GM18868 (cell line): ENCODE data around the gene RBBP8NL.

Experiments
- ATAC-seq: cut with Tn5 transposase; IDR thresholded peaks from one replicate; pipeline ENCODE4 v1.9.1; 2021; ENCODE audit warnings: mild to moderate bottlenecking, moderate library complexity; ENCODE audit not compliant: unreplicated experiment

Gene RBBP8NL

DNA sequence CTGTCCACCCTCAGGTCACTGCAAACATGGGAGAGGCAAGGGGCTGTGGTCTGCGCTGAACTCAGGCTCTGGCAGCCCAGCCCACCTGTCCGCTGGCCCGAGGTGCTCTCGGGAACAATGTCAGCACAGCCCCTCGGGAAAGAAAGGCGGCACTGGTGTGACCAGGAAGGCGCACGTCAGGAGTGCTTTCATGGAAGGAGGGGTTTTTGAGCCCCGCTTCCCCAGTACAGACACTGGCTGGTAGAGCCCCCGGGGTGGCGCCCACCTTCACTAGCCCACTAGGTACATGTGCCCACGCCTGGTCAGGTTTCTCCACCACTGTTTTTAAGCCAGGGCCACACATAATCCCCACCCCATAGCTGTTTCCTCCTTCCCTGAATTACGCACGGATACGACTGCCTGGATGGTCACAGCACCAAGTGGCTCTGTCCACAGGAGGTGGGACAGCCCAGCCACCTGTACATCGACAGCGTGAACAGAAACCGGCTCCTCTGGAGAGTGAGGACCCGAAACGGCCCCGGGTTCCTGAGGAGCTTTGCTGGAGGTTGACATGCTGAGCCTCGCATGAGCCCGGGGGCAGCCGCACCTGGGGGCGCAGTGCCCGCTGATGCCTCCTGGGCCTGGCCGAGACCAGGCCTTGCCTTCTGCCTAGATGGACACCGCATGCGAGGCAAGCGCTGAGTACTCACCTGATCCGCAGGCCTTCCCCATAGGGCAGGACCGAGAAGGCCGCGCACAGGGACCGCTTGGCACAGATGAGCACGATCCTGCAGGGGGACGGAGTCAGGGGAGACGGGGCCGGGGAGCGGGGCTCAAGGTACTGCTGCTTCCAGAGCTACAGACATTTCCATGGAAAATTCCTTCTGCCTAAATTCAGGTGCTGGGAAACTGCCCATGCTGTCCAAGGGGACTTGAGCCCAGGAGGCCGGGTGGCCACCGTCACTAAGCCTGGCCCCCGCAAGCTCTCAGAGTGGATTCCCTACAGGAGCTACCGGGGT is 32.8 kb downstream of the RBBP8NL start:
- ATAC-seq, result no peak

GRCh38 chr20:62393830-62394229 is 33.5 kb downstream of the RBBP8NL start:
- ATAC-seq, result no peak

GRCh38 chr20:62393335-62393665 is 34.0 kb downstream of the RBBP8NL start:
- ATAC-seq, result no peak

DNA sequence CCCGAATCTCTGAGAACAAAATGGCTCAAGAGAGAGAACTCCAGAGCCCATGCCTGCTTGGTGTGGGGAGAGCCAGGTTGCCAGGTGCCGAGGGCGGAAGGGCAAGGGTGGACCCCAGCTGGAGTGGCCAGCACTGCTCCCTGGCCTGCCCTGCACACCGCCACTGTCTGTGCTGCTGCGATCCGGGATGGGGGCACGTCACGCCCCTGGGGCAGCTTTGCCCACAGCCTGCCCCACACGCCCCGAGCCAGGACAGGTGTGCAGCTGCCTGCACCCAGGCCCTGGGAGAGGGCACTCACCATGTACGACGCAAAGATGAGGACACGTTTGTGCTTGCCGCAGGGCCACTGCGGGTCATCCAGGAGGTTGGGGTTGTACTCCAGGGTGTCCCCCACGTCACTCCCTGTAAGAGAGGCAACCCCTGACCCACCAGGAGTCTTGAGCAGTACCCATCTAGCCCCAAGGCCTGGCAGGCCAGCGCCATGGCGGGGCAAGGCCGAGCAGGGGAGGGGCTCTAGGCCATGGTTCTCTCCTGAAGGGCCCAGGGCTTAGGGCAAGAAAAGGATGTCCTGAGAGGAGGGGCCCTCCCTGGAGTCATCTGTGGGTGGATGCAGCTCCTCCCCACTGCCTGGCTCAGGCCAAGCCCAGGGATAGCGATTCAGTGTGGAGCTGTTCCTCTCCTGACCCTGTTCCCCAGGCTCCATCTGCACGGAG is 34.6 kb downstream of the RBBP8NL start:
- ATAC-seq, result no peak

DNA sequence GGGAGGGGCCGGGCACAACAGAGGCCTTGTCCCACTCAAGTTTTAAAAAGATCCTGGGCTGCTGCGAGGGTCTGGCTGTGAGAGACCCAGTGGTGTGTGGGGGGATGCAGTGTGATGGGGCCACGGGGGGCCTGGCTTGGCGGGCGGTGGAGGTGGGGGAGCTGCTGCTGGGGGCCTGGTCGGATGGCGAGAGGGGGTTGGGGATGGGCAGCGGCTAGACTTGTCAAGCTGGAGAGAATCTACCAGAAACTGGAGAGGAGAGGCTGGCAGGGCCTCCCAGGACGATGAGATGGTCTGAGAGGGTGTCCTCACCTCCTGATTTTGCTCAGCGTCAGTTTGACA is 35.3 kb downstream of the RBBP8NL start:
- ATAC-seq, result no peak

- no peak for ATAC-seq
Measured at GRCh38 chr20:62391165-62392076, 35.9 kb downstream of the RBBP8NL start.

GRCh38 chr20:62390317-62391164 is 36.8 kb downstream of the RBBP8NL start:
- ATAC-seq, result no peak

DNA sequence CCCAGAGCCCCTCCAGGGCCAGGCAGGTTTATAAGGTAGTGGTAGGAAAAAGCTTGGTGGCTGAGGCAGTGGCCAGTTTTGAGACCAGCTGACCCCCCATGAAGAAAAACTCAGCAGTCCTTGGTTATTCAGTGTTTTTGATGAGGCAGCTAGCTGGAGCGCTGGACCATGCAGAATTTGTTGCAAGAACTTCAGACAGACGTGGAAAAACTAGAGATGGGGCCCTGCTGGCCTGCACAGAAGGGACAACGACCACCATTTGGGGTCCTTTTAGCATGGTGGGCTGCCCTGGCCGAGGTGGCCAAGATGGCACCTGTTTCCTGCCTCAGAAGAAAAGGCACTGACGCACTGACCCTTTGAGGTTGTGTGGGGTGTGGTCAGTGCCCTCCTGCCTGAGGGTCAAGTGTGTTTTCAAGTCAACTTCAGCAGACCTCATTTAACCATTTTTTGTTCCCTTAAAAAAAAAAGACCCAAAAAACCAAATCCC is 37.7 kb downstream of the RBBP8NL start:
- no peak for ATAC-seq

DNA sequence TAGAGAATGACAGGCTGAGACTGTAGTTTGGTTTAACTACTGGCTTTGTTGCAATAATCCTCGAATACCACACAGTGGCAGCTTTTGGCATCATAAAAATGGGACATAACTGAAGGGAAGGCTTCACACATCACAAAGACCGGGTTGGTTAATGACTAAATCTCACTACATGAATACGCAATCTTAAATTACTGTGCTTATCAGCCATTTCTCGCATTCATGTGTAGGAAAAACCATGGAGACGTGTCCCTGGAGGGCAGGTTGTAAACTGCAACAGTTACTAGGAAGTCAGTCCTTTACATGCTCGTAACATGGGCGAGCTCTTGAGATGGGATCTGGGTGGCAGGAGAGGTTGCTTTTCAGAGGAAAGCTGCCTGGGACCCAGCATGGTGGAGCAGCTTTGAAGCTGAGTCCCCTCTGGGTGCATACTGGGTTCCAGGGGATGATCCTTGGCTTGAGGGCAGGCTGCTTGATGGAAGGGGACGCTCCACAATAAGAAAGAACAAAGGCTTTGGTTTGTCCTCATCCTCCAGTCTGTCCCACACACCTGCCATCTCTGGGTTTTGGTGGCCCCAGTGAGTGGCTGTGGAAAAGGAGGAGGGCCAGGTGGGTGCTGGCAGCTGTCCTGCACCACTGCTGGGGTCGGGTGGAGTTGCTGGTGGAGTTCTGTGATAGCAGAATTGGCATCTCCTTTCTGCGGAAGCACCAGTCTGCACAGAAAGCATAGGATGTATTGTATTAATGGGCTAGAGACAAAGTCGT is 38.3 kb downstream of the RBBP8NL start:
- ATAC-seq, result no peak

- ATAC-seq, result no peak
Measured at GRCh38 chr20:62387933-62388635, 39.3 kb downstream of the RBBP8NL start.

DNA sequence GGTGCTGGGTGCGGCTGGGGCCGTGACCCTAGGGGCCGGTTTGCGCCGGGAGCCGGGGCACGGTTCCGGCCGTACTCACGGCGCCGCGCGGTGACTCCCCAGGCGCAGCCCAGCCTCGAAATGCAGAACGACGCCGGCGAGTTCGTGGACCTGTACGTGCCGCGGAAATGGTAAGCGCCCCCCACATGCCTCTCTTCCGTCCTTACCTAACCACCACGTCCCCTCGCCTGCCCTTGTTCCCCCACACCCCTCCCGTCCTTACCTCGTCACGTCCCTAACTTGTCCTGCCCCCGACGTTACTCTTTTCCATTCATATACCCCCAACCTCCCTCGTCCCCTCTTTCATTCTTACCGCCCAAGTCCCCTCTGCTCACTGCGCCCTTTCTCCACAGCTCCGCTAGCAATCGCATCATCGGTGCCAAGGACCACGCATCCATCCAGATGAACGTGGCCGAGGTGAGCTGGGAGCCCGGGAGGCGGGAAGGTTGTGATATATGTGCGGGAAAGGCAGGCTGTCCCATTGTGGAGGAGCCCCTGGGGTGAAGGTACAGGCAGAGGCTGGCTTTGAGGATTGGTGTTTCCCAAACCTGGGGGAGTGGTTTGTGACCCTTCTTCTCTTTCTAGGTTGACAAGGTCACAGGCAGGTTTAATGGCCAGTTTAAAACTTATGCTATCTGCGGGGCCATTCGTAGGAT is 40.0 kb downstream of the RBBP8NL start:
- ATAC-seq, result no peak

- peak; percentile 82 for ATAC-seq
Measured at GRCh38 chr20:62386383-62387218, 40.7 kb downstream of the RBBP8NL start, which contains the start of gene RPS21. TSS of gene RPS21 (plus strand) at chr20:62387103. CDS start at chr20:62387339, 236 bp downstream.

DNA sequence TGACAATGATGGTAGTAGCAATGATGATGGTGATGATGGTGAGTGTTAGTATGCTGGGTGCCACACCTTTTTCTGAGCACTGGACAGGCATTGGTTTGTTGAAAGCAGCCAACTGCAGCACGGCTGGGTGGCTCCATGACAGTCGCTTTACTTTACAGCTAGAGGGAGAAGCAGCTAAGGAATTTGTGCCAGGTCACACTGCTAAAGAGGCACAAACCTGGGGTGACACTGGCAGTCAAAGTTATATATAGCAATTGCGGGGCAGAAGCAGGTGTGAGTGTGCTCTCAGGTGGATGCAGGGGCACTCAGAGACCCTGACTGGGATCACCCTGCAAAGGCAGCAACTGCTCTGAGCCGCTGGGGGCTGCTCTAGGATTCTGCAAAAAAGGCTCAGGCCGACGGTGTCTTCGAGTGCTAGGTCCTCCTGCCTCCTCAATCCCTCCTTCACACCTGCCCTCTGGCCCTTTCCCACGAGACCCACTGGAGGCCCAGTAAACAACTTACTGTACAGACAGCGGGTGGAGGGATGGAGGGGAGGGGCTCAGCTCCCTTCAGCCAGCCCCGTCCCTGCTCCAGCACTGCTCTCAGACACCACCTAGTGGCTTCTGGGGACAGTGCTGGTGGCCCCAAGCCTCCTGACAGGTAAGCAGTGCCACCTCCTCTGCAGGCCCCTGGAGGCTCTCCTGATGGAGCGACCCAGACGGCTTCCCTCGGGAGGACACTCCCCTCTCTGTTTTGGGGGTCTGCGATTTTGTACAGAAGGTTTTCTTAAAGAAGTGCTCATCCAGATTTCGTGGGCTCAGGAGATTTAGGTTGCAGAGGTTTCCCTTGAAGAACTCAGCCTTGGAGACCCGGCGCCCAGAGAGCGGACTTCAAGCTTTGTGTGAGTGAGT is 44.8 kb downstream of the RBBP8NL start:
- ATAC-seq, result peak; percentile 78

DNA sequence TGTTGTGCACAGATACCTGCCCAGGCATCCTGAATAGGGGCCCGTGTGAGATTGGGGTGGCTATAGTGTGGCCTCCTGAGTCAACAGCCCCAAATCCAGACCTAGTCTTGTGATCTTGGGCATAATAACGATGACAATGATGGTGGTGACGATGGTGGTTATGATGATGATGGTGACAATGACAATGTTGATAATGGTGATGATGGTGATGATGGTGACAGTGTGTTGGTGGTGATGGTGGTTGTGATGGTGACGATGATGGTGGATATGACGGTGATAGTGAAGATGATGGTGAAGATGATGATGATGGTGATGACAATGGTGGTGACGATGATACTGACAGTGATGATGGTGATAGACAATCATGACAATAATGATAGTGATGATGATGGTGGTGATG is 45.5 kb downstream of the RBBP8NL start:
- ATAC-seq, result no peak

DNA sequence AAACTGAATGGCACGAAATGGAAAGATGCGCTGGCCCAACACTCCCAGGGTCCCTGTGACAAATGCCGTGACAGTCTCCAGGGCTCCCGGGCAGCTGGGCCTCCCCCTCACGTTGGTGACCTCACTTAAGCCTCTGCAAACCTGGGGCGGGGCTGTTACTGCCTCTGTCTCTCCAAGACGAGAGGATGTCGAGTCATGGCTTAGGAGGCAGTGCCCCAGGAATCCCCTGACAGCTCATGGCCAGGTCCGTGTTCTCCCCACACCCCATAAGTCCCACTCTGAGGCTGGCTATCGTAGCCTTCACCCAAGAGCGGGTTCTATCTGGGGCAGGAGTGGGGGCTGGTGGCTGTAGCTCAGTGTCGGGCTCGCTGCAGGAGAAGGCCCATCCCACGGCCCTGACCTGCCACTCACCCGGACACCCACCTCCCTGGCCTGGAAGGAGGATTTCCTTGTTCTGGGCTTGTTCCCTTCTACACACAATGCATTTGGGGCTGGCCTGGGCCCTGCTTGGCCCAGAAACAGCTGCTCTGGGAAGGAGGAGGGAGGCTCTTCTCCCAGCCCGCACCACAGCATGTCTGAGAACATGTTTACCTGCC is 46.0 kb downstream of the RBBP8NL start:
- no peak for ATAC-seq

DNA sequence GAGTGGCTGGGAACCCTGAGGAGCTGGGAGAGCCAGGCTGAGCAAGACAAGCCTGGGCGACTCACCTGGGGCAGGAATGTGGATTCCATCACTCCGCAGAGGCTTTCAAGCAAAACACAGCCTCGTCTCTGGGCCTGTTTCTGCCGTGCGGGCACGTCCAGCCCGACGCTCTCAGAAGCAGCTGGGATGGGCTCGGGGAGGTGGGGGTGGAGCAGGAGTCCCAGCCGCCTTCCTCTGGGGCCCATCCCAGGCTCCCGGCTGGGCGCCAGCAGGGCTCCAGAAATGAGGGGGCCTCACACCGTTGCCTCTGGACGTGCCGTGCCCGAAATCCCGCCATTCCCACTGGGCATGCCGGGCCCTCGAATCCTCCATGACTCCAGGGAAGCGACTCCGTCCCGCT is 49.1 kb downstream of the RBBP8NL start:
- ATAC-seq, result no peak
